NCI-H82 treated with DMSO at 0.1 percent for 48 hours (cell line): ENCODE data around the gene PSKH1.

Experiments
- DNase-seq: peaks from one replicate; lab custom pipeline; 2025; ENCODE audit not compliant: unreplicated experiment; lab: John Stamatoyannopoulos, UW

The PSKH1 gene

GRCh38 chr16:67977005-67977404 is 84.0 kb downstream of the PSKH1 start:
- no peak for DNase-seq

GRCh38 chr16:67977469-67978227 is 84.6 kb downstream of the PSKH1 start:
- no peak for DNase-seq
